Kidney epithelial cell (primary cell): Measurements from ENCODE around the gene SLC2A5. TPM values are rescaled to one million over a fixed set of nuclear protein-coding genes. Genes with fewer than 3 reads are reported as not detected.
A peak's percentile ranks its signal among the peaks of the same experiment; 100 is the strongest.

Experiments used
- DNase-seq: peaks from one replicate; pipeline ENCODE4 v3.0.0-alpha.2; 2010; ENCODE audit warnings: low read depth
- H3K27me3 ChIP-seq: 2 replicates; pipeline ENCODE4 v1.6.0; 2011; ENCODE audit warnings: low read length; ENCODE audit not compliant: control insufficient read depth, insufficient read depth
- H3K36me3 ChIP-seq: 2 replicates; pipeline ENCODE4 v1.5.1; 2011; ENCODE audit warnings: low read length; ENCODE audit not compliant: control insufficient read depth, insufficient read depth
- H3K4me3 ChIP-seq: 2 replicates; pipeline ENCODE4 v1.5.1; 2011; ENCODE audit warnings: low read depth, mild to moderate bottlenecking, control low read depth, low read length
- CTCF ChIP-seq: IDR thresholded peaks from 2 replicates; pipeline ENCODE4 v1.5.1; 2011; ENCODE audit warnings: mild to moderate bottlenecking, moderate library complexity, low read length, control low read depth, inconsistent platforms; ENCODE audit not compliant: insufficient read depth, poor library complexity, severe bottlenecking
- total RNA-seq: library from RNA; depleted of rRNA; stranded (reverse); fragments of >200 nt; gene quantifications from 2 replicates; pipeline ENCODE4 v1.2.3, GENCODE V29; 2015

SLC2A5 gene
- total RNA-seq, 1 donor from 2014 or later = not detected

GRCh38 chr1:9111357-9111691 lies 41.9 kb upstream of the SLC2A5 start:
- TF ChIP-seq CTCF = no peak
- Histone ChIP-seq H3K27me3 (no peaks in the 10 kb centered on the region), H3K4me3 (no peak overlapping the region), H3K36me3 (no peaks in the 10 kb centered on the region)
- DNase-seq = no peak

GRCh38 chr1:9110669-9111356 lies 41.4 kb upstream of the SLC2A5 start:
- Histone ChIP-seq H3K4me3 (no peak overlapping the region), H3K36me3 (no peaks in the 10 kb centered on the region), H3K27me3 (no peaks in the 10 kb centered on the region)
- DNase-seq = peak; percentile 81
- TF ChIP-seq CTCF = peak; percentile 96

GRCh38 chr1:9108056-9108665 lies 38.7 kb upstream of the SLC2A5 start:
- DNase-seq = no peak
- no peaks in the 10 kb centered on the region for H3K36me3 ChIP-seq
- no peak for TF ChIP-seq CTCF
- H3K27me3 ChIP-seq = no peaks in the 10 kb centered on the region
- no peak overlapping the region for H3K4me3 ChIP-seq

GRCh38 chr1:9107136-9107535 lies 37.7 kb upstream of the SLC2A5 start:
- no peaks in the 10 kb centered on the region for H3K27me3 ChIP-seq
- H3K4me3 ChIP-seq = no peak overlapping the region
- no peak for TF ChIP-seq CTCF
- no peak for DNase-seq
- H3K36me3 ChIP-seq = no peaks in the 10 kb centered on the region

GRCh38 chr1:9106286-9106685 lies 36.9 kb upstream of the SLC2A5 start:
- TF ChIP-seq CTCF = no peak
- H3K27me3 ChIP-seq = no peaks in the 10 kb centered on the region
- no peak overlapping the region for H3K4me3 ChIP-seq
- no peak for DNase-seq
- H3K36me3 ChIP-seq = no peaks in the 10 kb centered on the region
